Stimulated activated CD8-positive, alpha-beta memory T cell treated with anti-CD3 and anti-CD28 coated beads, Interleukin-4, amount 100 ng/mL, for 1 hour (primary cell): ENCODE data around the gene SNX13.
"Not testable (repeated sequence)": the region's sequence is repeated elsewhere in the genome, so short reads cannot be mapped to it uniquely, and the experiment has no call there.

ENCODE experiments used
- DNase-seq, 2 donors: peaks; one replicate each; pipeline ENCODE4 v3.0.0-alpha.2; 2020; ENCODE audit warnings: low read depth in 2 of 2, low spot score in 1 of 2

Gene SNX13

DNA sequence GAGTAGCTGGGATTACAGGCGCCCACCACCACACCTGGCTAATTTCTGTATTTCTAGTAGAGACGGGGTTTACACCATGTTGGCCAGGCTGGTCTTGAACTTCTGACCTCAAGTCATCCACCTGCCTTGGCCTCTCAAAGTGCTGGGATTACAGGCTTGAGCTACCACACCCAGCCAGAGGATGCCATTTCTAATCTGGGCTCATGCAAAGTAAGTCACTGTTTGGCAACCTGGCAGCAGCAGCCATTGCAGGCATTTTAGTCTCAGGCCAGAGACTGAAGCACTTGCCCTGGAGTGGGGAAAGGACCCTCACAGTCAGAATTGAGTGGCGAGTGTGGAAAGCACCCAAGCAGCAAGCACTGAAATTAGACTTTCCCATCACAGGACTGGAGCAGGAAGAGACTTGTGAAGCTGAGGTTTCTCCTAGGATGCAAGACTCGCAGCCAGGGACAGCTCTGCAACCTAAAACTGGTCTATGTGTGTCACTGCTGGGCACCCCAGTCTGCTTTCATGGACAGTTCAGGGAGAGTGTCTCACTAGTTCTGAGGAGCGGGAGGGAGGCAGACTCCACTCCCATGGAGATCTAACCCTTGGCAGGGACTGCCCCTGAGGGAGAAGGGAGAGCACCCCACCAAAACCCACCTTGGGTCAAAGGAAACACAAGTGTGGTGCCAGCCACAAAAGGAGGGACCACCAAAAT is 27.6 kb downstream of the SNX13 start:
- no peak for DNase-seq

DNA sequence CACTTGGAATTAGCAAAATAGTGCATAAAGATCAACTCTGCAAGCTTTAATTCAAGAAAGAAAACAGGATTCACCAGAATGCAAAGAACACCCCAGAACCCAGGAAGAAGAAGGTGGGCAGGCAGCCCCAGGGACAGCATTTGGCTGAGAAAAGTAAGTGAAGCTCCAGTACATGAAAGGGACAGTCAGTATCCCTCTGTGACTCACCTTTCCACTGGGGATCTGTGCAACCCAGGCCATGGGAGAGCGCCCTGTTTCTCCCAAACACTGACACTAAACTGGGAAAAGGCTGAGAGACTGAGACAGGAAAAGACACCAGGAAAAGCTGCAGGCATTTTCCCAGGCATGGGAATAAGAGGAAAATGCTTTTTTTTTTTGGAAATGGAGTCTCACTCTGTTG is 28.2 kb downstream of the SNX13 start:
- no peak for DNase-seq

DNA sequence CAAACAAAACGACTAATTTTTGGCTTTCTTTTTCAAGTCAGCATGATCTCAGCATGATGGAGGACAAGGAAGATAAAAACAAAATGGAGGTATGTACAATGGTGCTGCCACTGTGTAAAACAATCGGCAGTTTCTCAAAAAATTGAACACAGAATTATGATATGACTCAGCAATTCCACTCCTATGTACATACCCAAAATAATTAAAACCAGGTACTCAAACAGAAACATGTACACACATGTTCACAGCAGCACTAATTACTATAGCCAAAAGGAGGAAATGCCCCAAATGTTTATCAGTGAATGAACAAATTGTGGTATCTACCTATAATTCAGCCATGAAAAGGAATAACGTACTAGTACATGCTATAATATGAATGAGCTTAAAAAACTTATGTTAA is 29.9 kb downstream of the SNX13 start:
- no peak for DNase-seq

DNA sequence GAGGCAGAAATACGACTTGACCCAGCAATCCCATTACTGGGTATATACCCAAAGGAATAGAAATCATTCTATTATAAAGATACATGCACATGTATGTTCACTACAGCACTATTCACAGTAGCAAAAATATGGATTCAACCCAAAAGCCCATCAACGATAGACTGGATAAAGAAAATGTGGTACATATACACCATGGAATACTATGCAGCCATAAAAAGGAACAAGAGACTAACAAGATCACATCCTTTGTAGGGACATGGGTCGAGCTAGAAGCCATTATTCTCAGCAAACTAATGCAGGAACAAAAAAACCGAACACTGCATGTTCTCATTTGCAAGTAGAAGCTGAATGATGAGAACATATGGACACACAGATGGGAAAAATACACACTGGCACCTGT is 31.0 kb downstream of the SNX13 start:
- not testable (repeated sequence) for DNase-seq

DNA sequence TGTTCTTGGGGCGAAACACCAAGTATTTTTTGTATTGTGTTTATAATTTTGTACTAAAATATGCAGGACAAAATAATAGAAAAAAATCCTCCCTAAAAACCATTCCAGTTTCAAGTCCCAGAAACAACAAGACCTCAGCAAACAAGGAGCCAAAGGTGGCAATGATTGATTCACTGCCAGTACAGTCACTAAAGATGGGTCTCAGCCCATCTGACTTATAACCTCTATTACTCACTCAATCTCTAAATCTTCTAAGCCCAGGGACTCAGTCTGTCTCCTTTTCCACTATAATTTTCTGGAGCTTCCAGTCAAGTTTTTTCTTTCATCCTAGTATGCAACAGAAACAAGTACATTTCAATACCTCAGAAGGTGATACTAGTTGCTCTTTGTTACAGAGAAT is 33.3 kb downstream of the SNX13 start:
- DNase-seq, result no peak

DNA sequence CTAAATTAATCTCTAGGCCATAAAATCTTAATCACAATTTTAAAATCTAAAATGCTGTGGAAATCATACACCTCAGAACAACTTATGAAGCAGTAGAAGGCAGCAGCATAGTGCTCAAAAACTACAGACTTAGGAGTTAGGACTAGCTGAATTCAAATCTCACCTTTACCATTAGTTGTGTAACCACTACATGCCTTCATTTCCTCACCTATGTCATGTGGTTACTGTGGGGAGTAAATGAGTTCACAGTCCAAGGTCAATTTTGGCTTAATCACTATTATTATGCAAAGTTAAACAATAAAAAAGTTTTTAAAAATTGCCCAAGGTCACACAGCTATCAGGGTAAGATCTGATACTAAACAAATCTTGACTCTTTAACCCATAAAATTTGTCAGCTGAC is 37.0 kb downstream of the SNX13 start:
- DNase-seq, result no peak

DNA sequence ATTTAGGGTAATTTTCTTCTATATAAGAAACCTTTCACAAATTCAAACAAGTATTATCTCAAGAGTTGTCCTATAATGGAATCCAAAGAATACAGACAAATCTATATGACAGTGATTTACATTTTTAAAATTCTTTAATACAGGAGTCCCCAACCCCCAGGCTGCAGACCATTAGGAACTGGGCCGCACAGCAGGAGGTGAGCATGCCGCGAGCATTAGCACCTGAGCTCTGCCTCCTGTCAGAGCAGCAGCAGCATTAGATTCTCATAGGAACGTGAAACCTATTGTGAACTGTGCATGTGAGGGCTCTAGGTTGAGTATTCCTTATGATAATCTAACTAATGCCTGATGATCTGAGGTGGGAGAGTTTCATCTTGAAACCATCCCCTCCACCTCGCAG is 37.7 kb downstream of the SNX13 start:
- no peak for DNase-seq

DNA sequence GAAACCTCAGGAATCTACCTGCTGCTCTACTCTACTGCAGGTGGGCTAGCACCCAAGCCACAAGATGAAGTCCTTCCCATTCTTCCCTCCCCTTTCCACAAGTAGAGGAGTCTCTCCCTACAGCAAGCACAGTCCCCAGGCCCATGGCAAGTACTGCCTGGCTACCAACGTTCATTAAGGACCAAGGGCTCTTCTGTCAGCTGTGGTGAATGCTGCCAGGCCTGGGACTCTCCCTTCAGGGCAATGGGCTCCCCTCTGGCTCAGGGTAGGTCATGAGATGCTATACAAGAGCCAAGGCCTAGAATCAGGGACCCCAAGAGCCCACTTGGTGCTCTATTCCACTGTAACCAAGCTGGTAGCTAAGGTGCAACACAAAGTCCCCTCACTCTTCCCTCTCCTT is 39.8 kb downstream of the SNX13 start:
- DNase-seq, result no peak

DNA sequence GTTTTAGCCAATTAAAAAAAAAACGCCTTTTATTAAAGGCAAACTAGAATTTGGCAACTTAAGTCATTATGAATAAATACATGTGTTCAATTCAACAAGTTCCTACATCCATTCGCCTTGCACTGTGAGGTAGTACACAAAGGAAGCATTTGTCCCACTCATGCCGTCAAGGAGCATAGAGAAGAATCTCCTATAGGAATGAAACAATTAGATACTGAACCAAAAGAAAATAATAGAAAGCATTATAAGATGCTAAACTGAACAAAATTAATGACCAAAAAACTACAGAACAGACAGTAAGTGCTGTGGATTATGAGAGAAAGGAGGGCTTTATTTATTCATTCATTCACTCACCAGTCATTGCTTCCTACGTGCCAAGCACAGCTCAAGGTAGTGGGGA is 42.2 kb downstream of the SNX13 start:
- DNase-seq, result no peak

DNA sequence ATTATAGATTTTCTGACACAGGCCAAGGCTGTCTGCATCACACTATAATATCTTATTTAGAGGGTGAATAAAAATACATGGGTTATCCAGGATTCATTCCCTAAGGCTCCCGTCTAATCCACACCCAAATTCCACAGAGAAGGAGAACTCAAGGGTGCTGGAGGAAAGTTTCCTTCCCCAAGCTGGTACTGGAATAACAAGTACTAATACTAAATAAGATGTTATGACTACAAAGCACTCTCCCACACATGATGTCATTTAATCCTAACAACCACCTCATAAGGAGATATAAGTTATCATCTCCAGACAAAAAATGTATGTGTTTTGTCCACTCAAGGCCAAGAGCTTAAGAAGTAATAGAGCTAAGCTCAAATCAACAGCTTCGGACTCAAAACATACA is 53.0 kb downstream of the SNX13 start:
- no peak for DNase-seq

DNA sequence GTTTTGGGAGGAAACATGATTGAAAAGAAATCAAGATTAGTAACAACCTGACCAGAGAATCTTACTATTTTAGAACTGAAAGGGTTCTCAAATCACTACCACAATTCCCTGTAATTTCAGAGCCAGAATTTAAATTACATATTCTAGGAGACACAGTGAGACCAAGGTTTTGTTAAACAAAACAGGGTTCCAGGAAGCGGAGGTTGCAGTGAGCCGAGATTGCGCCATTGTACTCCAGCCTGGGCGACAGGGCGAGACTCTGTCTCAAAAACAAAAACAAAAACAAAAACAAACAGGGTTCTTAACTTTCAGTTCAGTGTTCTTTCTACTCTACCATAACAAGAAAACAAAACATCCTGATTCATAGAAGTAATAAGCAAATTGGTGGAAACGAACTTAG is 57.6 kb downstream of the SNX13 start:
- no peak for DNase-seq

DNA sequence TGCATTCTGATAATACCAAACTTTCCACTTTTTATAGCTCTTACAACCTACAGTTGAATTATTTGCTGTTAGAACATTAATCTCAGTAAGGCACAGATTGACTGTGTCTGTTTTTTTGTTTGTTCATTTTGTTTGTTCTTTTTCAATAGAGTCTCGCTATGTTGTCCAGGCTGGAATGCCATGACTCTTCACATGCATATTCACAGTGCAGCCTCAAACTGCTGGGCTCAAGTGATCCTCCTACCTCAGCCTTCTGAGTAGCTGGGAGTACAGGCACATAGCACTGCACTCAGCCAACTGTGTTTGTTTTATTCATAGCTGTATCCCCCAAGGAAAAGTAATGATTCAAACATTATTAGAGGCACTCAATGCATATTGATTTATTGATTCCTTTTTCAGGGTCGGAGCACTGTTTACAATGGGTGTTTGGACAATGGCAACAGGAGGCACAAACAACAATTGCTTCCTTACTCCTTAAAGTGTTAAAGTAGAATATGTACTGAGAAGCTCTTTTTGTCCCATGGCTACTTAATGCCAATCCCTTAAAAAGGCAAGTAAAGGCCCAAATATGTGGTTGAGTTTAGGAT is 61.1 kb downstream of the SNX13 start:
- no peak for DNase-seq

DNA sequence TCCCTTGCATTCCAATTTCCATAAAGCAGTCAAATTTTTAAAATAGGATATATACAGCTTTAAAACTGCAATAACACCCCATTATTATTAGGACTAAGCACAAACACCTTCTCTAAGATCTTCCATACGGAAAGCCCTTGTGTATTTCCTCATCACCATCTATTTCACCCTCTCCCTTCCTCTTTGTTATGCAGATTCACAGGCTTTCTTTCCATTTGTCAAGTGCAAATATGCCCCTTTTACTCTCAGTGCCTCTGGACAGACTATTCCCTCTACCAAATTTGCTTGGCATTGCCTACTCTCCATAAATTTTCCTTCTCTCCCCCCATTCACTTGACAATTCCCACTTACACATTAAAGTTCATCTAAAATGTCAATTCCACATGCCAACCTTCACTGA is 61.7 kb downstream of the SNX13 start:
- no peak for DNase-seq

DNA sequence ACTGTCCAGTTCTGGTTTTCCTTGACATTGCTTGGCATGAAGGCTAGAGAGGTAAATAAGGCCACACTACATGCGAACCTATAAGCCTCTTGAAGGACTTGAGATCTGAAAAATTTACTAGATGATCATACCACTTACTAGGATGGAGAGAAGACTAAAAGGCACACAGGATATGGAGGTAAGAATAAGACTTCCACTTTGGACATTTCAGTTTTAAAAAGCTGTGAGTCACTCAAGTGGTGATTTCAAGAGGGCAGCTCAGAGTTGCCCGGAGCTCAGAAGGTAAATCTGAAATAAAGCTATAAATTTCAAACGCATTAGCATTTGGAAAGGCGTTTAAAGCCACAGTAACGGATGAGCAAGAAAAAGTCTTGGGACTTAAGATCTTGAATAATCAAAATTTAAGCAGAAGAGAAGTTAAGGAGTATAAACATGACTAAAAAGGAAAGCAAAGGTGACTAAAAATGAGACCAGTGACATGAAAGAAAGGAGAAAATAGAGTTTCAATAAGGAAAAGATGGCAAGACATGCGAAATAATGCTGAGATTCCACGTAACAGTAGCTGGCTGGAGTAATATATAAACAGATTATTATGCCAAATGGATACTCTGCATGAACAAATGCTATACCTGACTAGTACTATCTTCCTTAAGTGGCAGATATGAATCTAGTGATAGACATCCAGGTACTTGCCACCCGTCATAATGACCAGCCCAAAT is 68.3 kb downstream of the SNX13 start:
- no peak for DNase-seq

DNA sequence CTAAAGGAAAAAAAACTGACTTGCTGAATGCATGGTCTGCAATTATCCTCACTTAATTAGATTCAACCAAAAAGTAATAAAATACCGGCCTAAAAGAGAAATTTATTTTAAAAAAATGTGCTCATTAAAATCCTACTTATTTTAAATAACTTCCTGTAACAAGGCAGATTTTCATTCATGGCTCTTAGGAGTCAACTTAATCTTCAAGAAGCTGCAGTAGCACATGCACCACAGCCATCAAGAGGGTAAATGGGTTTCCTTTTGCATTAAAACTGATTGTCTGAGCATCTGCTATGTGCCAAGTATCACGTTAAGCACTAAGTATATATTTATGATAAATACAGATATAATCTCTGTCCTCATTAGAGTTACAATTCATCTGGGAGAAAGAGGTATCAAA is 69.9 kb downstream of the SNX13 start:
- DNase-seq, result no peak

DNA sequence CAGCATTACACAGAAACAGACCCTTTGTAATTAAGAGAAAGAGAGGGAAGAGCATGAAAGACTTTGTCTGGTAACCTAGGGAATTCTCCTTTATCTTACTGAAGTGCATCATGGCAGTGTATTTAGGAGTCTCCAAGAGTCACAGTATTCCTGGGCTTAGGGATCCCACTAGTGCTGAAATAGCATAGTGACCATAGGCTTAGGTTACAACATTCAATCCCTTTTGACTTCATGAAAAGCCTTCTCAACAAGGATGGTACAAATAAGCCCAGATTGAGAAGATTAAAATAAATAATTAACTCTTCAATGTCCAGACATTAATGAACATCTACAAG is 76.5 kb downstream of the SNX13 start:
- DNase-seq, result no peak

DNA sequence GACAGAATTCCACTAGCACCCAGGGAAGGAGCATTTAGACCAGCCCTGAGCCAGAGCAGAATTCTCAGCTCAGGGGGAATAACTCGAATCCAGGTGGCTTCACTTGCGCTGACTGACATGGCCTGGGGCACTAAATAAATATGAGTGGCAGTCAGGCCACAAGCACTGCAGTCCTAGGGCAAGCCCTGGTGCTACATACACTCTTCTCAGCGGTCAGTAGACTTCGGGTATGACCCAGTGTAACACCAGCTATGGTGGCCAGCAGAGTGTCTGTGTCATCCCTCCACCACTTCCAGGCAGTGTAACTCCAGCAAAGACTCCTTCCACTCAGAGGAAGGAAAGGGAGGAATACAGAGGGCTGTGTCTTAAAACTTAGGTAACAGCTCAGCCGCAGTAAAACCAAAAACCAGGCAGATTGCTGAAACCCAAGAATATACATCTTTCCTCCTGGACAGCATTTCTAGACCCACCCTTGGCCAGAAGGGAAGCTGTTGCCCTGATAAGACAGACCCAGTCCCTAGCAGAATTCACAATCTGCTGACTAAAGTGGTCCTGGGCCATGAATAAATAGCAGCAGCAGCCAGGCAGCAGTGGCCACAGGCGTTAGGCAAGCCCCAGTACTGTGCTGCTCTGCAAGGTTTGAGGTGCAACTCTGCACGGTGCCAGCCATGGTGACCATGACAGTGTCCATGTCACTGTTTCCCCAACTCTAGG is 77.0 kb downstream of the SNX13 start:
- no peak for DNase-seq

DNA sequence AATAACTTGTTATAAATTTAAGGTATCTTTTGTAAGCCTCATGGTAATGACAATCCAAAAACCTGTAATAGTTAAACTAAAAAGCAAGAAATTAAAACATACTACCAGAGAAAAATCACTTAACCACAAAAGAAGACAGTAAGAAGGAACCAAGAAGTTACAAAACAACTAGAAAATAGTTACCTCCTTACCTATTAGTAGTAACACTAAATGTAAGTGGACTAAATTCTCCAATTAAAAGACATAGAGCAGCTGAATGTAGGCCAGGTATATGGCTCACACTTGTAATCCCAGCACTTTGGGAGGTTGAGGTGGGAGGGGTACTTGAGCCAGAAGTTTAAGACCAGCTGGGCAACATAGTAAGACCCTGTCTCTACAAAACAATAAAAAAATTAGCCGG is 84.0 kb downstream of the SNX13 start:
- DNase-seq, result no peak

DNA sequence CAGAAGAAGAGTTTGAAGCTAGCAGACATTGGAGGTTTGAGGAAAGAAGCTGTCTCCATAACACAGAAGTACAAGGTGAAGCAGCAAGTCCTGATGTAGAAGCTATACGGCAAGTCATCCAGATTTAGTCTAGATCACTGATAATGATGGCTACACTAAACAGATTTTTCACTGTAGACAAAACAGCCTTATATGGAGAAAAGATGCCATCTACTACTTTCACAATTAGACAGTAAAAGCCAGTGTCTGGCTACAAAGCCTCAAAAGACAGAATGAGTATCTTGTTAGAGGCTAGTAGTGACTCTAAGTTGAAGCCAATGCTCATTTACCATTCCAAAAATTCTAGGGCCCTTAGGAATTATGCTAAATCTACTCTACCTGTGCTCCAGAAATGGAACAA is 85.1 kb downstream of the SNX13 start:
- no peak for DNase-seq

DNA sequence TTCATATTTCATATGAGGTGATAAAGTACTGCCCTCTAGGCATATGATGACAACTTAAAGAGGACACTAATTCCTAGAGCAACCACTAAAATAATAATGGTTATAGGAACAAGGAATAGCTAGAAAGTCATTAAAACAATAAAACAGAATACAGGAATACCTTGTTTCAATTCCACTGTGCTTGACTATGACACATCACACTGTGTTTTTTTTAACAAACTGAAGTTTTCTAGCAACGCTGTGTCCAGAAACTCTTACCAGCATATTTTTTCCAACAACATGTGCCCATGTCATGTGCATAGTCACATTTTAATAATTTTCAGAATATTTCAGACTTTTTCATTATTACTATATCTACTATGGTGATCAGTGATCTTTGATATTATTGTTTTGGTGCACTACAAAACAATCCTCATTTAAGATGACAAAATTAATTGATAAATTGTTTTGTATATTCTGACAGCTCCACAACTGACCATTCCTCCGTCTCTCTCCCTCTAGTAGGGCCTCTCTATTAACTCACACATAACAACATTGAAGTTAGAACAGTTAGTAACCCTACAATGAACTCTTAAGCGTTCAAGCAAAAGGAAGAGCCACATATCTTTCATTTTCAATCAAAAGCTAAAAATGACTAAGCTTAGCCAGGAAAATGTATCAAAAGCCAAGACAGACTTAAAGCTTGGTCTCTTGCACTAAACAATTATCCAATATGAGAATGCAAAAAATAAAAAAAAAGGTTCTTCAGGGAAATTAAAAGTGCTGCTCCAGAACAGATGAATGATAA is 85.8 kb downstream of the SNX13 start:
- DNase-seq, result no peak

DNA sequence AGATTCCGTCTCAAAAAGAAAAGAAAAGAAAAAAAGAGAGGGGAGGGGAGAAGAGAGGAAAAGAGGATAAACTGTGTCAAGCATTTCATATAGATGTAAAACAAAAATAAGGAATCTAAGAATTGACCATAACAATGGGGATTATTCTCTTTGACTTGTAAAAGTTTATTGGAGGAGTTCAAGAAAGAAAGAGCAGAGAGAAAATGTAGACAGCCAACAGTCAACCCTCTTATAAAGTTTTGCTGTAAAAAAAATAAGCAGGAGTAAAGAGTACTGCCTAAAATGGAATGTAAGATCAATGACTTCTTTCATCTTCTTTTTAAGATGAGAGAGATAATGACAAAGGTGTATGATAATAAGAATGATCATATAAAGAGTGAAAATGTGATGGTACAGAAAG is 87.9 kb downstream of the SNX13 start:
- DNase-seq, result no peak
